Suprapubic skin (tissue), 4 donors: ENCODE measurements around the gene EEF1E1.

Source experiments
- CTCF ChIP-seq, 2 donors: fragments of 200-600 bp in 1 of 2; fragments of 450-650 bp in 1 of 2; sonication (generic) in 1 of 2; IDR thresholded peaks; one replicate each; pipeline ENCODE4 v1.5.1; 2016 to 2019; ENCODE audit warnings: antibody characterized with exemption in 2 of 2, mild to moderate bottlenecking in 1 of 2, moderate library complexity in 1 of 2
- POLR2A ChIP-seq, 2 donors: fragments of 450-650 bp; IDR thresholded peaks; one replicate each; pipeline ENCODE4 v1.6.1; 2017; ENCODE audit warnings: antibody characterized with exemption in 2 of 2, mild to moderate bottlenecking in 2 of 2, moderate library complexity in 2 of 2
- POLR2AphosphoS5 ChIP-seq, 3 donors: sonication (generic); formaldehyde crosslinking; IDR thresholded peaks; one replicate each; pipeline ENCODE4 v1.6.1; 2017; ENCODE audit warnings: antibody characterized with exemption in 3 of 3

GRCh38 chr6:8082572-8082953, 19.8 kb downstream of the EEF1E1 start:
- no peak for TF ChIP-seq CTCF (IDR thresholded peaks at IDR 0.05)
- no peak for TF ChIP-seq POLR2A (IDR thresholded peaks at IDR 0.05)
- TF ChIP-seq POLR2AphosphoS5 (IDR thresholded peaks at IDR 0.05), result no peak
